ENCODE data around the gene CEL. TPM values are rescaled to one million over a fixed set of nuclear protein-coding genes. Genes with fewer than 3 reads are reported as not detected.
"Not testable (repeated sequence)": the region's sequence is repeated elsewhere in the genome, so short reads cannot be mapped to it uniquely, and the experiment has no call there.

Gene CEL
- total and polyA plus RNA-seq, 9 donors, result 0.97 to 12.0 (median 1.9) TPM

GRCh38 chr9:133081957-133082644 lies 20.3 kb downstream of the CEL start:
- not testable (repeated sequence) for H3K9me3 ChIP-seq (replicated peaks; ENCODE audit: control insufficient read depth, low read depth, low read length); H3K27ac ChIP-seq (ENCODE audit: low read length)
- 78% methylated on average over 3 of the region's 12 CpGs for WGBS (ENCODE audit: insufficient coverage)

GRCh38 chr9:133083688-133084087 lies 21.9 kb downstream of the CEL start:
- not testable (repeated sequence) for H3K27ac ChIP-seq (ENCODE audit: low read length); H3K9me3 ChIP-seq (replicated peaks; ENCODE audit: control insufficient read depth, low read depth, low read length); H3K4me3 ChIP-seq (ENCODE audit: low read length); H3K4me1 ChIP-seq (ENCODE audit: control insufficient read depth, insufficient read depth, low read length); DNase-seq; H3K36me3 ChIP-seq (ENCODE audit: control insufficient read depth, insufficient read depth, low read length); H3K27me3 ChIP-seq (ENCODE audit: control insufficient read depth, insufficient read depth, low read length)
- WGBS (ENCODE audit: insufficient coverage), result no CpG with 5 or more reads among the region's 9 CpGs

More at GRCh38 chr9:133081957-133082644, 20.3 kb downstream of the CEL start:
- DNase-seq; H3K27me3 ChIP-seq (ENCODE audit: control insufficient read depth, insufficient read depth, low read length); H3K4me1 ChIP-seq (ENCODE audit: control insufficient read depth, insufficient read depth, low read length); H3K4me3 ChIP-seq (ENCODE audit: low read length); H3K36me3 ChIP-seq (ENCODE audit: control insufficient read depth, insufficient read depth, low read length): not testable (repeated sequence)

- not testable (repeated sequence) for H3K27me3 ChIP-seq (ENCODE audit: control insufficient read depth, insufficient read depth, low read length); H3K4me3 ChIP-seq (ENCODE audit: low read length); H3K27ac ChIP-seq (ENCODE audit: low read length); H3K9me3 ChIP-seq (replicated peaks; ENCODE audit: control insufficient read depth, low read depth, low read length); DNase-seq; H3K36me3 ChIP-seq (ENCODE audit: control insufficient read depth, insufficient read depth, low read length)
- H3K4me1 ChIP-seq (ENCODE audit: control insufficient read depth, insufficient read depth, low read length), result peaks cover 15% of the 10 kb centered on the region
- 78% methylated on average over 10 of the region's 17 CpGs for WGBS (ENCODE audit: insufficient coverage)
Observed at GRCh38 chr9:133086212-133086860, 24.6 kb downstream of the CEL start.

- peaks cover 15% of the 10 kb centered on the region for H3K4me1 ChIP-seq (ENCODE audit: control insufficient read depth, insufficient read depth, low read length)
- no peaks in the 10 kb centered on the region for H3K27me3 ChIP-seq (ENCODE audit: control insufficient read depth, insufficient read depth, low read length)
- no peak overlapping the region for H3K27ac ChIP-seq (ENCODE audit: low read length)
- DNase-seq, result no peak
- 67% methylated on average over 14 of the region's 15 CpGs for WGBS (ENCODE audit: insufficient coverage)
- H3K9me3 ChIP-seq (replicated peaks; ENCODE audit: control insufficient read depth, low read depth, low read length), result no peaks in the 10 kb centered on the region
- no peaks in the 10 kb centered on the region for H3K36me3 ChIP-seq (ENCODE audit: control insufficient read depth, insufficient read depth, low read length)
- H3K4me3 ChIP-seq (ENCODE audit: low read length), result no peak overlapping the region
Observed at GRCh38 chr9:133086894-133087293, 25.1 kb downstream of the CEL start.

GRCh38 chr9:133087429-133088145 lies 25.8 kb downstream of the CEL start:
- H3K27me3 ChIP-seq (ENCODE audit: control insufficient read depth, insufficient read depth, low read length), result no peaks in the 10 kb centered on the region
- no peak overlapping the region for H3K27ac ChIP-seq (ENCODE audit: low read length)
- no peaks in the 10 kb centered on the region for H3K36me3 ChIP-seq (ENCODE audit: control insufficient read depth, insufficient read depth, low read length)
- peaks cover 15% of the 10 kb centered on the region for H3K4me1 ChIP-seq (ENCODE audit: control insufficient read depth, insufficient read depth, low read length)
- H3K9me3 ChIP-seq (replicated peaks; ENCODE audit: control insufficient read depth, low read depth, low read length), result no peaks in the 10 kb centered on the region
- WGBS (ENCODE audit: insufficient coverage), result 77% methylated on average over 3 of the region's 7 CpGs
- no peak for DNase-seq
- no peak overlapping the region for H3K4me3 ChIP-seq (ENCODE audit: low read length)

GRCh38 chr9:133088146-133088750 lies 26.5 kb downstream of the CEL start:
- Histone ChIP-seq H3K4me1 (ENCODE audit: control insufficient read depth, insufficient read depth, low read length) (peaks cover 15% of the 10 kb centered on the region), H3K36me3 (ENCODE audit: control insufficient read depth, insufficient read depth, low read length) (no peaks in the 10 kb centered on the region), H3K9me3 (replicated peaks; ENCODE audit: control insufficient read depth, low read depth, low read length) (no peaks in the 10 kb centered on the region), H3K4me3 (ENCODE audit: low read length) (no peak overlapping the region), H3K27ac (ENCODE audit: low read length) (no peak overlapping the region), H3K27me3 (ENCODE audit: control insufficient read depth, insufficient read depth, low read length) (no peaks in the 10 kb centered on the region)
- WGBS (ENCODE audit: insufficient coverage), result 90% methylated on average over 5 of the region's 10 CpGs
- DNase-seq, result no peak

- WGBS (ENCODE audit: insufficient coverage), result 84% methylated on average over 7 of the region's 7 CpGs
- no peaks in the 10 kb centered on the region for H3K27me3 ChIP-seq (ENCODE audit: control insufficient read depth, insufficient read depth, low read length)
Observed at GRCh38 chr9:133088756-133089155, 27.0 kb downstream of the CEL start.

GRCh38 chr9:133089271-133089671 lies 27.5 kb downstream of the CEL start:
- 63% methylated on average over 3 of the region's 6 CpGs for WGBS (ENCODE audit: insufficient coverage)
- no peaks in the 10 kb centered on the region for H3K27me3 ChIP-seq (ENCODE audit: control insufficient read depth, insufficient read depth, low read length)
- DNase-seq, result no peak
- H3K27ac ChIP-seq (ENCODE audit: low read length), result no peak overlapping the region
- no peak overlapping the region for H3K4me3 ChIP-seq (ENCODE audit: low read length)
- no peaks in the 10 kb centered on the region for H3K36me3 ChIP-seq (ENCODE audit: control insufficient read depth, insufficient read depth, low read length)
- peaks cover 15% of the 10 kb centered on the region for H3K4me1 ChIP-seq (ENCODE audit: control insufficient read depth, insufficient read depth, low read length)
- no peaks in the 10 kb centered on the region for H3K9me3 ChIP-seq (replicated peaks; ENCODE audit: control insufficient read depth, low read depth, low read length)

More at GRCh38 chr9:133088756-133089155, 27.0 kb downstream of the CEL start:
- no peak overlapping the region for H3K27ac ChIP-seq (ENCODE audit: low read length)
- DNase-seq, result no peak
- H3K36me3 ChIP-seq (ENCODE audit: control insufficient read depth, insufficient read depth, low read length), result no peaks in the 10 kb centered on the region
- H3K9me3 ChIP-seq (replicated peaks; ENCODE audit: control insufficient read depth, low read depth, low read length), result no peaks in the 10 kb centered on the region
- no peak overlapping the region for H3K4me3 ChIP-seq (ENCODE audit: low read length)
- H3K4me1 ChIP-seq (ENCODE audit: control insufficient read depth, insufficient read depth, low read length), result peaks cover 15% of the 10 kb centered on the region

- H3K27me3 ChIP-seq (ENCODE audit: control insufficient read depth, insufficient read depth, low read length), result no peaks in the 10 kb centered on the region
- no peak overlapping the region for H3K27ac ChIP-seq (ENCODE audit: low read length)
- 34% methylated on average over 3 of the region's 6 CpGs for WGBS (ENCODE audit: insufficient coverage)
- no peak for DNase-seq
- peaks cover 15% of the 10 kb centered on the region for H3K4me1 ChIP-seq (ENCODE audit: control insufficient read depth, insufficient read depth, low read length)
- peaks cover 5% of the 10 kb centered on the region for H3K9me3 ChIP-seq (replicated peaks; ENCODE audit: control insufficient read depth, low read depth, low read length)
- no peaks in the 10 kb centered on the region for H3K36me3 ChIP-seq (ENCODE audit: control insufficient read depth, insufficient read depth, low read length)
- H3K4me3 ChIP-seq (ENCODE audit: low read length), result no peak overlapping the region
Observed at GRCh38 chr9:133090187-133090586, 28.4 kb downstream of the CEL start.

All from muscle of leg (tissue), 11 donors.